Erythroblast (primary cell): Measurements from ENCODE around the gene CTBP2.

Experiments used
- GATA1 ChIP-seq: IDR thresholded peaks from 2 replicates; pipeline ENCODE4 v1.6.1; 2011; ENCODE audit warnings: low read depth, mild to moderate bottlenecking, control low read depth, low read length, moderate library complexity
- POLR2A ChIP-seq: IDR thresholded peaks from 2 replicates; pipeline ENCODE4 v1.6.1; 2011; ENCODE audit warnings: mild to moderate bottlenecking, low read length

GRCh38 chr10:125087191-125087896, 73.0 kb downstream of the CTBP2 start:
- TF ChIP-seq POLR2A (no peak), GATA1 (no peak)
